AG10803 (cell line): Measurements from ENCODE around the gene TMEM81.

Source experiments
- DNase-seq: peaks from one replicate; pipeline ENCODE4 v3.0.0; 2010; ENCODE audit warnings: low read depth
- H3K4me3 ChIP-seq: 2 replicates; pipeline ENCODE4 v1.5.1; 2011; ENCODE audit warnings: mild to moderate bottlenecking, low read length, control low read depth
- CTCF ChIP-seq: conservative IDR thresholded peaks from 2 replicates; pipeline ENCODE4 v1.5.1; 2011; ENCODE audit warnings: mild to moderate bottlenecking, low read length, control low read depth, inconsistent platforms

TMEM81 gene

DNA sequence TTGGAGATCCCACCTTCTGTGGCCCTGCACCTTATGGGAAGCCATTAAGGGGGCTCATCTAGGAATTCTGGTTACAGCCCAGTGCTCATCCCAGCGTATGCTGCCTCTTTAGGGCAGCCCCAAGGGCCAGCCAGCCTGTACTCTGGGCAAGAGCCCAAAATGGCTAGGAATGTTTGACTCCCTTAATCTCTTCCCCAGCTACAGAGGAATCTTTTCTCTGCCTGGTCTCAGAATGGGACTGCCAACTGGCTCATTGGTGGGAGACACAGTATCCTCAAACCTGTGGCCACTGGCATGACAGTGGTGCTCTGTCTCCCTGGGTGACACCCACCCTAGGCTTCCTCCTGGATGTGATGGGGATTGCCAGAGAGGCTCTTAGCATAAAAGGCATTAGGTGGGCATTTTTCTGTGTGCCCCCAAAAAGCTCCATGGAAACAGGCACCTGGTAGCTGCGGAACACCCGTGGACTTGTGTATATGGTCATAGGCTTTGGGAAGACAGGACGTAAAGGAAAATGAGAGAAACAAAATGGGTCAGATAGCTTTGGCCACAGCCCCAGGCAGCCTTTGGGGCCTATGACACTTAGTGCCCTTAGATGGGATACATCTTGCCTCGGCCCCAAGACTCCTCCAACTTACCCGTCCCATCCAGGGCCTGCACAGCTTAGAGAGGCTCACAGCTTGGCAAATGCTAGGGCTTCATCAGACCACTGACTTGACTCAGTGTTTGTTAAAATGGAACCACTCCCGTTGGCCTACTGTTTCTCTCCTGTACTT lies 6.9 kb downstream of the TMEM81 start:
- TF ChIP-seq CTCF = no peak
- H3K4me3 ChIP-seq = no peak overlapping the region
- peak; percentile 47 for DNase-seq

DNA sequence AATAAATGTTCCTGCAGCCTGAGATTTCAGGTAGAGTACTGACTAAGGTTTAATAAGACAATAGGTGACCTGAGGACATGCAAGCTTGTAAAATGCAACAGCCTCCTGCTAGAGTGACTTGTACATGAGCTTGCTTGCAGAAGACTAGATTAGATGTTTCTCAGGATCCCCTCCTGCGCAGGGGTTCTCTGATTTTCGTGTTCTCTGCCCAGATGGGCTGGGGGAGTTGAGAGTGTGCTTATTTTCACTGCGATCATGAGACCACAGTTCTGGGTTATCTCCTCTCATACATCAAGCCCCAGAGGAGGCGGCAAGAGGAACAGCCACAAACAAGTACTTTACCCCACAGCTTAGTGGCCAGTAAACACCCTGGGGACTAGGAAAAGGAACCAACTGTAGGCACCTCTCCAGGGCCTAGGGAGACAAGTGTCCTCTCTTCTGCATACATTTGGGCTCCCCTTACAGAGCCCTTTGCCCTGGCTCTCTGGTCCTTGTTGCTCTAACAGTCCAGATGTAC lies 8.0 kb downstream of the TMEM81 start:
- DNase-seq = no peak
- no peak overlapping the region for H3K4me3 ChIP-seq
- TF ChIP-seq CTCF = no peak

DNA sequence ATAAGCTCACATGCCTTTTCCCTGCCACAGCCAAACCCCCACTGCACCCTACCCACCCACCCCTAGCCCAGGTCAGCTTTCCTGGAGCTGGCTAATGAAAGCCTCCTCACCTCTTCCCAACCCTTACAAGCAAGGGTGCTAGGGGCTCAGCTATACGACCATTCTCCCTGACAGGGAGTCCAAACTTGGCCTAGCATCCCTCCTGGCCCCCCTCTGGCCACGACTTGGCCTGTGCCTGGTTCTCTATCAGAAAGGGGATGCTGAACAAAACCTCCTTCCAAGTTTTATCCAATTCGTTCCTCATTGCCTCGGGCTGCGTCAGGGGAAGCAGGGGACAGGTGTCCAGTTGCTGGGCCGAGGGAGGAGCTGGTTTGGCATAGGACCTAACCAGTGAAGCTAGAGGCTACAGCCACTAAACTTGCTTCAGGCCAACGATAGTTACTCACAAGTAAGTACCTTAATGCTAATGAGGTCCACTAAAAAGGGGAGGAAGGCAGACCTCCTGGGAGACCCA lies 8.6 kb downstream of the TMEM81 start:
- no peak for DNase-seq
- H3K4me3 ChIP-seq = no peak overlapping the region
- no peak for TF ChIP-seq CTCF

- TF ChIP-seq CTCF = no peak
- no peak overlapping the region for H3K4me3 ChIP-seq
- DNase-seq = no peak
These were observed 9.7 kb downstream of the TMEM81 start for GRCh38 chr1:205074513-205074912.

DNA sequence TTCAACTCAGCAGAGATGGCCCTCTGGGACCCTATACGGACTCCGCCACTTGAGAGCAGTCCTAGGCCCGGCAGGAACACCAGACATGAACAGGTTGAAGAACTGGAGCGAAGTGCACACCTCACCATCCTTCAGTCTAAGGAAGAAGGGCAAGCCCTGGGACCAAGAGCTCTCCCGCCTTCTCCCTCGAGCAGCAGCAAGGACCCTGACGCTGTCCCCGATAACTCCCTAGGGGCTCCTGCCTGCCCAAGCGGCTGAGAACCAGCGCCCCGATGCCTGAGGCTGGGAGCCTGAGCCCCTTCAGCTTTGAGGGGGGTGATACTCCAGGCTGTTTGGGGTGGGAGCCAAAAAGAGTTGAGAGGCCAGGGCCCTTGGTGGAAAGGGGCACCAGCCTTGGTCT lies 10.2 kb downstream of the TMEM81 start:
- H3K4me3 ChIP-seq = no peak overlapping the region
- DNase-seq = no peak
- TF ChIP-seq CTCF = no peak

DNA sequence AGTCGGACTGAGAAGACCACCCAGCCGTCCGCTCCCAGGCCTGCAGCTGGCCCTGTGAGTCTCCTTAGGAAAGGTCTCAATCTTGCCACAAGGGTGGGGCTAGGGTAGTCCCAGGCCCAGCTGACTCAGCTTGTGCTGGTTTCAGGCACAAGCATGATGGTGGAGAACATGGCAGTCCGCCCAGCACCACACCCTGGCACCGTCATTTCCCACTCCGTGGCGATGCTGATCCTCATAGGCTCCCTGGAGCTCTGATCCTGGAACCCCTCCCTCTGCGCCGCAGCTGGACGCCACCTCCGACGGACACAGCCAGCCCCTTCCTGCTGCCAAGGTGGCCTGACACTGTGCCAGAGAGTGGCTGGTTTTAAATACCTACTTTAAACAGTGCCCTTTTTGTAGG lies 10.7 kb downstream of the TMEM81 start:
- no peak overlapping the region for H3K4me3 ChIP-seq
- DNase-seq = no peak
- no peak for TF ChIP-seq CTCF

- H3K4me3 ChIP-seq = no peak overlapping the region
- DNase-seq = no peak
- no peak for TF ChIP-seq CTCF
These were observed 11.4 kb downstream of the TMEM81 start for GRCh38 chr1:205072881-205073280.
